Measurements from ENCODE around the gene RNF125.
"Not testable (repeated sequence)": the region's sequence is repeated elsewhere in the genome, so short reads cannot be mapped to it uniquely, and the experiment has no call there.

The RNF125 gene

DNA sequence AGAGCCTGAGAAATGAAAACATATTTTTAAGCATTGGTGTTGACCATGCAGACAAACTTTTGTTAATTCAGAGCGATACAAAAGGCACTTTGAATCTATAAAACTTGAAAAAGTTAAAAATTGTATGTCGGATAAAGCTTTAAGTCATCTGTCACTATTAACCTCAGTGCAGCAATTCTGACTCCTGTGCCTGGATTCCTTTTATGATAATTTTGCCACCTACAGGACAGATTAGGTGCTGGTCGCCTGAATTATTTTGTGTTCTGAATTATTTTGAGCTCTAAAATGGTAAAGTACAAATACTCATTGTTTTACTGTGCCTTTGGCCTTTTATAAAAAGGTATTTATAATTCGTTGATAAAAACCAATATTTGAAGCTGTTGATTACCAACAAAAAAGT is 53.7 kb downstream of the RNF125 start:
- TF ChIP-seq SUZ12 (IDR thresholded peaks at IDR 0.05; ENCODE audit: extremely low read depth, insufficient read depth, insufficient read length) (no peak), YY1 (IDR thresholded peaks at IDR 0.05; ENCODE audit: insufficient read depth, insufficient read length) (no peak), ZNF274 (IDR thresholded peaks at IDR 0.05; ENCODE audit: low read depth, low read length) (no peak)
- H3K4me1 ChIP-seq (ENCODE audit: insufficient read depth, insufficient read length), result no peaks in the 10 kb centered on the region
- DNase-seq (ENCODE audit: low read depth, low spot score), result no peak

GRCh38 chr18:32074206-32074605 is 55.6 kb downstream of the RNF125 start:
- TF ChIP-seq ZNF274 (IDR thresholded peaks at IDR 0.05; ENCODE audit: low read depth, low read length) (no peak), YY1 (IDR thresholded peaks at IDR 0.05; ENCODE audit: insufficient read depth, insufficient read length) (no peak), SUZ12 (IDR thresholded peaks at IDR 0.05; ENCODE audit: extremely low read depth, insufficient read depth, insufficient read length) (no peak)
- Histone ChIP-seq H3K9ac (ENCODE audit: insufficient read length, low read depth) (no peak overlapping the region), H3K4me1 (ENCODE audit: insufficient read depth, insufficient read length) (no peaks in the 10 kb centered on the region), H3K9me3 (ENCODE audit: insufficient read depth, low read length) (no peaks in the 10 kb centered on the region), H3K36me3 (ENCODE audit: insufficient read depth, insufficient read length, low read length) (no peaks in the 10 kb centered on the region), H3K27me3 (ENCODE audit: insufficient read depth, insufficient read length) (no peaks in the 10 kb centered on the region), H3K4me3 (ENCODE audit: insufficient read length, low read depth) (no peak overlapping the region)
- DNase-seq (ENCODE audit: low read depth, low spot score), result no peak

More for the DNA sequence above, 53.7 kb downstream of the RNF125 start:
- no peaks in the 10 kb centered on the region for H3K36me3 ChIP-seq (ENCODE audit: insufficient read depth, insufficient read length, low read length)
- H3K27me3 ChIP-seq (ENCODE audit: insufficient read depth, insufficient read length), result no peaks in the 10 kb centered on the region
- no peak overlapping the region for H3K9ac ChIP-seq (ENCODE audit: insufficient read length, low read depth)
- no peak overlapping the region for H3K4me3 ChIP-seq (ENCODE audit: insufficient read length, low read depth)
- no peaks in the 10 kb centered on the region for H3K9me3 ChIP-seq (ENCODE audit: insufficient read depth, low read length)

GRCh38 chr18:32078845-32079244 is 60.2 kb downstream of the RNF125 start:
- Histone ChIP-seq H3K4me3 (ENCODE audit: insufficient read length, low read depth) (no peak overlapping the region), H3K4me1 (ENCODE audit: insufficient read depth, insufficient read length) (no peaks in the 10 kb centered on the region), H3K27me3 (ENCODE audit: insufficient read depth, insufficient read length) (no peaks in the 10 kb centered on the region), H3K36me3 (ENCODE audit: insufficient read depth, insufficient read length, low read length) (no peaks in the 10 kb centered on the region), H3K9me3 (ENCODE audit: insufficient read depth, low read length) (no peaks in the 10 kb centered on the region), H3K9ac (ENCODE audit: insufficient read length, low read depth) (no peak overlapping the region)
- DNase-seq (ENCODE audit: low read depth, low spot score), result no peak
- TF ChIP-seq ZNF274 (IDR thresholded peaks at IDR 0.05; ENCODE audit: low read depth, low read length), result no peak
- TF ChIP-seq SUZ12 (IDR thresholded peaks at IDR 0.05; ENCODE audit: extremely low read depth, insufficient read depth, insufficient read length), result no peak
- no peak for TF ChIP-seq YY1 (IDR thresholded peaks at IDR 0.05; ENCODE audit: insufficient read depth, insufficient read length)

GRCh38 chr18:32081881-32082280 is 63.3 kb downstream of the RNF125 start:
- TF ChIP-seq YY1 (IDR thresholded peaks at IDR 0.05; ENCODE audit: insufficient read depth, insufficient read length), result no peak
- no peak for TF ChIP-seq ZNF274 (IDR thresholded peaks at IDR 0.05; ENCODE audit: low read depth, low read length)
- no peak for TF ChIP-seq SUZ12 (IDR thresholded peaks at IDR 0.05; ENCODE audit: extremely low read depth, insufficient read depth, insufficient read length)
- Histone ChIP-seq H3K9ac (ENCODE audit: insufficient read length, low read depth) (no peak overlapping the region), H3K36me3 (ENCODE audit: insufficient read depth, insufficient read length, low read length) (no peaks in the 10 kb centered on the region), H3K9me3 (ENCODE audit: insufficient read depth, low read length) (no peaks in the 10 kb centered on the region), H3K4me1 (ENCODE audit: insufficient read depth, insufficient read length) (no peaks in the 10 kb centered on the region), H3K27me3 (ENCODE audit: insufficient read depth, insufficient read length) (no peaks in the 10 kb centered on the region), H3K4me3 (ENCODE audit: insufficient read length, low read depth) (no peak overlapping the region)
- DNase-seq (ENCODE audit: low read depth, low spot score), result no peak

DNA sequence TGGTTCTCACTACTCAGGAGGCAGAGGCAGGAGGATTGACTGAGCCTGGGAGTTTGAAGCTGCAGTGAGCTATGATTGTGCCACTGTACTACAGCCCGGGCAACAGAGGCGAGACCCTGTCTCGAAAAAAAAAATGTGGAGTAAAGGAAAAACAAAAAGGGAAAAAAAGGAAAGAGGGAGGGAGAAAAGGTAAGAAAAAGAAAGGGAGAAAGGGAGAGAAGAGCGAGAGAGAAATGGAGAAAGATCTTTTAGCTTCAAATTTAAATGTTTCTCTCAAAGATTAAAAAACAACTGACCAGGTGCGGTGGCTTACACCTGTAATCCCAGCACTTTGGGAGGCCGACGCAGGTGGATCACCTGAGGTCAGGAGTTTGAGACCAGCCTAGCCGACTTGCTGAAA is 65.2 kb downstream of the RNF125 start:
- no peaks in the 10 kb centered on the region for H3K4me1 ChIP-seq (ENCODE audit: insufficient read depth, insufficient read length)
- TF ChIP-seq ZNF274 (IDR thresholded peaks at IDR 0.05; ENCODE audit: low read depth, low read length), result no peak
- TF ChIP-seq SUZ12 (IDR thresholded peaks at IDR 0.05; ENCODE audit: extremely low read depth, insufficient read depth, insufficient read length), result no peak
- no peak for TF ChIP-seq YY1 (IDR thresholded peaks at IDR 0.05; ENCODE audit: insufficient read depth, insufficient read length)
- no peak overlapping the region for H3K9ac ChIP-seq (ENCODE audit: insufficient read length, low read depth)
- H3K9me3 ChIP-seq (ENCODE audit: insufficient read depth, low read length), result no peaks in the 10 kb centered on the region
- H3K36me3 ChIP-seq (ENCODE audit: insufficient read depth, insufficient read length, low read length), result no peaks in the 10 kb centered on the region
- no peaks in the 10 kb centered on the region for H3K27me3 ChIP-seq (ENCODE audit: insufficient read depth, insufficient read length)
- H3K4me3 ChIP-seq (ENCODE audit: insufficient read length, low read depth), result no peak overlapping the region
- DNase-seq (ENCODE audit: low read depth, low spot score), result no peak

- Histone ChIP-seq H3K9ac (ENCODE audit: insufficient read length, low read depth) (no peak overlapping the region), H3K36me3 (ENCODE audit: insufficient read depth, insufficient read length, low read length) (no peaks in the 10 kb centered on the region), H3K4me1 (ENCODE audit: insufficient read depth, insufficient read length) (no peaks in the 10 kb centered on the region), H3K9me3 (ENCODE audit: insufficient read depth, low read length) (no peaks in the 10 kb centered on the region), H3K27me3 (ENCODE audit: insufficient read depth, insufficient read length) (no peaks in the 10 kb centered on the region), H3K4me3 (ENCODE audit: insufficient read length, low read depth) (no peak overlapping the region)
- DNase-seq (ENCODE audit: low read depth, low spot score), result no peak
- no peak for TF ChIP-seq YY1 (IDR thresholded peaks at IDR 0.05; ENCODE audit: insufficient read depth, insufficient read length)
- TF ChIP-seq SUZ12 (IDR thresholded peaks at IDR 0.05; ENCODE audit: extremely low read depth, insufficient read depth, insufficient read length), result no peak
- TF ChIP-seq ZNF274 (IDR thresholded peaks at IDR 0.05; ENCODE audit: low read depth, low read length), result no peak
Observed at GRCh38 chr18:32086881-32087280, 68.3 kb downstream of the RNF125 start.

DNA sequence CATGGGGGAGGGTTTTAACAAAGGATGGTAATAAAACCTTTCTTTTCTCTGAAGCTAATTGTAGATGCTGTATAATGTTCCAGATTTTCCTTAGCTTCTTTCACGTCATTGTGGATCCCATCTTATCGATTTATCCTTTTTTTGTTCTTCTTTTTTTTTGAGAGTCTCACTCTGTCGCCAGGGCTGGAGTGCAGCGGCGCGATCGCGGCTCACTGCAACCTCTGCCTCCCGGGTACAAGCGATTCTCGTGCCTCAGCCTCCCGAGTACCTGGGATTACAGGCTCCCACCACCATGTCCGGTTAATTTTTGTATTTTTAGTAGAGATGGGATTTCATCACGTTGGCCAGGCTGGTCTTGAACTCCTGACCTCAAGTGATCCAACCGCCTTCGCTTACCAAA is 72.2 kb downstream of the RNF125 start:
- DNase-seq (ENCODE audit: low read depth, low spot score); H3K4me3 ChIP-seq (ENCODE audit: insufficient read length, low read depth); H3K27me3 ChIP-seq (ENCODE audit: insufficient read depth, insufficient read length); H3K4me1 ChIP-seq (ENCODE audit: insufficient read depth, insufficient read length); H3K9ac ChIP-seq (ENCODE audit: insufficient read length, low read depth); H3K9me3 ChIP-seq (ENCODE audit: insufficient read depth, low read length): not testable (repeated sequence)
- peaks cover 15% of the 10 kb centered on the region for H3K36me3 ChIP-seq (ENCODE audit: insufficient read depth, insufficient read length, low read length)

GRCh38 chr18:32091325-32091723 is 72.7 kb downstream of the RNF125 start:
- H3K9me3 ChIP-seq (ENCODE audit: insufficient read depth, low read length), result no peaks in the 10 kb centered on the region
- H3K36me3 ChIP-seq (ENCODE audit: insufficient read depth, insufficient read length, low read length), result peaks cover 18% of the 10 kb centered on the region
- H3K4me3 ChIP-seq (ENCODE audit: insufficient read length, low read depth), result peak overlapping the region; percentile 59
- no peak for DNase-seq (ENCODE audit: low read depth, low spot score)
- H3K27me3 ChIP-seq (ENCODE audit: insufficient read depth, insufficient read length), result no peaks in the 10 kb centered on the region
- TF ChIP-seq YY1 (IDR thresholded peaks at IDR 0.05; ENCODE audit: insufficient read depth, insufficient read length), result no peak
- TF ChIP-seq SUZ12 (IDR thresholded peaks at IDR 0.05; ENCODE audit: extremely low read depth, insufficient read depth, insufficient read length), result no peak
- TF ChIP-seq ZNF274 (IDR thresholded peaks at IDR 0.05; ENCODE audit: low read depth, low read length), result no peak
- H3K4me1 ChIP-seq (ENCODE audit: insufficient read depth, insufficient read length), result peaks cover 2% of the 10 kb centered on the region
- H3K9ac ChIP-seq (ENCODE audit: insufficient read length, low read depth), result no peak overlapping the region

Measured in NT2/D1 (cell line).